Measurements from ENCODE around the gene CCNQ. TPM values are rescaled to one million over a fixed set of nuclear protein-coding genes. Genes with fewer than 3 reads are reported as not detected.

Gene CCNQ
- total RNA-seq, 4 donors from 2014 or later, result 26.0 to 42.6 (median 31.0) TPM

DNA sequence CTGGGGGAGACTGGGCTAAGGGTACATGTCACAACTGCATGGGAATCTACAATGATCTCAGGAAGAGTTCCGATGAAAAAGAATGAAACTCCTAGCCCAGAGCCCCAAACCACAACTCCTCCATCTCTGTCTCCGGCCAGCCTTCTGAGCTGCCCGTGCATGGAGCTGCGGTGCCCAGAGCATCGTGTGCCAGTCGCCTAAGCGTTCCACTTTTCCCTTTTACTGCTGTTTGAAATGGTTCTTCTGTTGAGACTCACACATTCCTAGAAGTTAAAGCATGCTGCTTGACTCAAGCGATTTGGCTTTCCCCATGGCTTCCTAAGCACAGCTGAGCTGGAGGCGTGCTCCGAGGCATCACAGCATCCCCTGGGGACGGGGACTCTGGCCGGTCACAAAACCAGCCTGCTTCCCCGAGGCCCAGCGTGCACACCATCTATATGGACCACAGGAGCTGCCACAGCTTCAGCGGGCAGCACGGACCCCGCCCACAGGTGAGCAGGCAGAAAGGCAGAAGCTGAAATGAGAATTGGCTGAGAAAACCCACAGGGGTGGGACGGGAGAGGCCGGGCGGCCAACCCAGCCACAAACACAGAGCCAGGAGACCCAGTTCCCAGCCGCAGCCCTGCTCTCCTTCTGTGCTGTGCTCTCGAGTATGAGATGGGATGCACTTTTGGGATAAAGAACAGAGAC is 5.0 kb downstream of the CCNQ start:
- no peak for DNase-seq (ENCODE audit: low spot score)
- TF ChIP-seq, protein P1, sequence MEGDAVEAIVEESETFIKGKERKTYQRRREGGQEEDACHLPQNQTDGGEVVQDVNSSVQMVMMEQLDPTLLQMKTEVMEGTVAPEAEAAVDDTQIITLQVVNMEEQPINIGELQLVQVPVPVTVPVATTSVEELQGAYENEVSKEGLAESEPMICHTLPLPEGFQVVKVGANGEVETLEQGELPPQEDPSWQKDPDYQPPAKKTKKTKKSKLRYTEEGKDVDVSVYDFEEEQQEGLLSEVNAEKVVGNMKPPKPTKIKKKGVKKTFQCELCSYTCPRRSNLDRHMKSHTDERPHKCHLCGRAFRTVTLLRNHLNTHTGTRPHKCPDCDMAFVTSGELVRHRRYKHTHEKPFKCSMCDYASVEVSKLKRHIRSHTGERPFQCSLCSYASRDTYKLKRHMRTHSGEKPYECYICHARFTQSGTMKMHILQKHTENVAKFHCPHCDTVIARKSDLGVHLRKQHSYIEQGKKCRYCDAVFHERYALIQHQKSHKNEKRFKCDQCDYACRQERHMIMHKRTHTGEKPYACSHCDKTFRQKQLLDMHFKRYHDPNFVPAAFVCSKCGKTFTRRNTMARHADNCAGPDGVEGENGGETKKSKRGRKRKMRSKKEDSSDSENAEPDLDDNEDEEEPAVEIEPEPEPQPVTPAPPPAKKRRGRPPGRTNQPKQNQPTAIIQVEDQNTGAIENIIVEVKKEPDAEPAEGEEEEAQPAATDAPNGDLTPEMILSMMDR (IDR thresholded peaks at IDR 0.05), result no peak
- ATAC-seq (ENCODE audit: low FRiP score), result no peak

DNA sequence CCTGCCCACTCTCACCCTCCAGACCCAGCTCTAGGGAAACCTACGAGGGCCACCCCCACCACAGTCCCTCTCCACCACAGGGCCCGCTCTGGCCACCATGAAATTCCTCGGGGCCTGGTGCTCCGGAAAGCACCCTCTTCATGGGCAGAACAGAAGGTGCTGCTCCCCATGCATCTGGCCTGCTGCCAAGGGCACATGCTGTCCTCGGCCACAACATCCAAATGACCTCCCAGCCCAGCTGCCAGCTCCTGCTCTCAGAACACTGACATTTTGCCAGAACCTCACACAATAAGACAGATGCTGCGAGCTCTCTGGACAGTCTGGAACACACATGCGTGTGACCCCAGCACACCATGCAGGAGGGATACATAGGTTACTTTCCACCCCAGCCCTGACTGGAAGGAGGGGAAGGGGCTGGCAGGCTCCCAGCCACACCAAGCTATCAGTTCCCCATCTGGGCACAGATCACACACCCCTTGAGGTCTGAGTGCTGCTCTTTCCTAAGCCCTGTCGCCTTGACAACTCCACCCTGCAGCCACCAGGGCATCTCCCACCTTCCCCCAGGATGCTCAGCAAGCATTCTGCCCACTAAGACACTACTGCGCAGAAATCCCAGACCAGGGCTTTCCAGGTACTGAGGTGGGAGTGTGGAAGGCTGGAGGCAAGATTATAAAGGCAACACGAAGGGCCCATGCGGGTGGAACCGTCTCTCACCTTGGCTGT is 5.8 kb downstream of the CCNQ start:
- TF ChIP-seq, protein P1 (IDR thresholded peaks at IDR 0.05), result no peak
- ATAC-seq (ENCODE audit: low FRiP score) (no peak), DNase-seq (ENCODE audit: low spot score) (no peak)

DNA sequence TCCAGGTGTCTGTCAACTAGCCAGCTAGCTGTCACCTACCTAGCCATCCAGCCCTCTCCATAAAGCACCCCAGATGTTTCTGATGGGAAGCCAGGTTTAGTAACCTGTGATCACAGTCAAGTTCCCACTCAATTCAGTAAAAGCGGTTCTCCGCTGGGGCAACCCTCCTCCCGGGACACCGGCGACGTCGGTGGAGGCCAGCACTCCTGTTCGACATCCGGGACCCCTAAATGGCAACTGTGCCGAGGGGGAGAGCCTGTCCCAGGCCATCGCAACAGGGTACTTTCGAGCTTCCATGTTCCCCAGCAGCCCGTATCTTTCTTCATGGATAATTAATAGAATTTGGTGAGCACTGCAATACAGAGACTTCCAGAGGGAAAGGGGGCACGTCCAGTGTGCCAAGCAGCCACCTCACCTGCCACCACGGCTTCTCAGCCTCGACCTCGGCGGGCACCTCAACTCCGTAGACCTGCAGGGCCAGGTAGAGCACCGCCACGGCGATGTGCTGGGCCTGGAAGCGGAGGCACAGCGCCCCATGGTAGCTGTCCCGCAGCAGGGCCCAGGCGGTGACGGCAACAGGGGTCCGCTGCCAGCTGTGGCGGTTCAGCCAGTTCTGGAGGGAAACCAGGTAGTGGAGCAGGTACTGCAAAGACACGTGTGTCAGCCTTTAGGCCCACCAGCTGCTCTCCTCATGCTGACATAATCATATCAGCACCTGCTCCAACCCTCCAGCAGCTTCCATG is 6.7 kb downstream of the CCNQ start:
- TF ChIP-seq, protein P1 (IDR thresholded peaks at IDR 0.05), result no peak
- DNase-seq (ENCODE audit: low spot score) (no peak), ATAC-seq (ENCODE audit: low FRiP score) (no peak)

DNA sequence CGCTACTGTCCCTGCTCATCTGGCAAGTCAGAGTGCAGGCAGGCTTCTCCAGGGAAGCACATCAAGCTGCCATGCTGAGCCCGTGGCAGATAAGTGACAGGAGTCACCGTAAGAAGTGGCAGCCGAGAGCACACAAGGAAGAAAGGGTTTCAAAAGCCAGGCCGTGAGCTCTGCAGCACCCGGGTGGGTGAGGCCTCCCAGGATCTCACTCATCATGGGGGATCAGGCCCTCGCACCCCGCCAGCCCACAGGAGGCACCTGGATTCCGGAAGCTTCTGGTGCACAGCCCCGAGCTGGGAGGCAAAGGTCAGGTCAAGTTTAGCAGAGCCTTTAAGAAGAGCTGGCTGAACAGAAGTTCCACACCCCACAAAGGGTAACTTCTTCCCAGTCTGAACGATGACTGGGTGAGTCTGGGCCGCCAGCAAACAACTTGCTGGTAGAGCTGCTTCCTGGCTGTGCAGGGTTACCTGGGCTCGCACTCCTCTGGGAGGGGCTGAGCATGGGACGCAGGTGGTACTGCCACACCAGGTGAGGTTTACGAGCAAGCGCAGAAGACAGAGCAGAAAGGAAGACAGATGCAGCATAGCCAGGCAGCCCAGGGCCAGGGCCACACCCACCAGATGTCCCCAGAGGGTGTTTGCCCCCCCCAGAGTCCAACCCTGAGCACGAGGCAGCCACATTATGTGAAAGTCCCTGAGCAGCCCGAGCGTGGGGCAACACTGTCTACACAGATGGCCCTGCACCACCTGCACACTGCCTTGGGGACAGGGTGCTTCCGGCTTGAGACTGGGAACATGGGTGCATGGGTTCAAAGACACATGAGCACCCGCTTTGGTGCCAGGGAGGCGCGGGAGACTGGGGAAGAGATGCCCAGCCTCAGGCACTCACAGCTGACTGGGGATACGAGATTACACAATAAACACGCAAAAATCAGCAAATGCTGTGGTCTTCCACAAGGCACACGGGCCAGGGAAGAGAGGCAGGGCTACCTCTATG is 7.7 kb downstream of the CCNQ start:
- no peak for DNase-seq (ENCODE audit: low spot score)
- TF ChIP-seq, protein P1 (IDR thresholded peaks at IDR 0.05), result no peak
- no peak for ATAC-seq (ENCODE audit: low FRiP score)

DNA sequence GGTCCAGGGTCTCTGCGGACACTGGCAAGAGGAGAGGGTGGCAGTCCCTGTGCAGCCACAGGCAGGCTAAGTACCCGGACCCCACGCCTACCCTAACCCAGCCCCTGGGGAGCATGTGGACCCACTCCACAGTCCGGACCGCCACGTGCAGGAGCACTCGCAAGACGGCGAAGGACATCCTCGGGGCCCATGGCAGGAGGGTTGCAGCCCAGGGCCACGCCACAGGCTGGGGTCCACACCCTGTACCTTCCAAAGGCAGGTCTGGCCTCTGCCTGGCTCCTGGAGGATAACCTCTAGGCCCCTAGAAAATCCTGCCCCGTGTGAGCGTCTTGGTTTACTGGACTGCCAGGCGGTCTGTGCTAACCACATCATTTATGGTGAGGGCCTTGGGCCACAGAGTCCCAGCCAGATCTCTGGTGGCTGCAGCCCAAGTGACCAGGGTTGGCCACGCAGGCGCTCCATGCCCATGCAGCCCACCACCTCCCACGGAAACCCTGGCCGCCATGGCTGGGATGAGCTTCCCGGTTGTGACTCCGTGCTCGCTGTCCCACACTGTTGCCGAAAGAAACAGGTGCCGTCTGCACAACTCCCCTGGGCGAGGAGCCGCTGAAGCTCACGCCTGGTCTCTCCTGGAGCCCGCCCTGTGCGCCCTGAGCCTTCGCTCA is 10.0 kb downstream of the CCNQ start:
- TF ChIP-seq, protein P1 (IDR thresholded peaks at IDR 0.05), result no peak
- ATAC-seq (ENCODE audit: low FRiP score) (no peak), DNase-seq (ENCODE audit: low spot score) (no peak)

Measured in omental fat pad (tissue), 4 donors.